ENCODE results near the gene PDGFC. TPM values are rescaled to one million over a fixed set of nuclear protein-coding genes. Genes with fewer than 3 reads are reported as not detected.
"Not testable (repeated sequence)": the region's sequence is repeated elsewhere in the genome, so short reads cannot be mapped to it uniquely, and the experiment has no call there.

The PDGFC gene
- total RNA-seq, 2 experiments from 2014 or later, result not detected

GRCh38 chr4:156892805-156893204 is 78.8 kb downstream of the PDGFC start:
- Mint-ChIP-seq H3K27me3 (no peaks in the 10 kb centered on the region), H3K27ac (no peak overlapping the region), H3K9me3 (ENCODE audit: low read depth) (no peaks in the 10 kb centered on the region), H3K4me1 (no peaks in the 10 kb centered on the region), H3K4me3 (no peak overlapping the region), H3K36me3 (no peaks in the 10 kb centered on the region)
- ATAC-seq (no peak), DNase-seq (no peak)
- CTCF ChIA-PET, result no interaction called here

GRCh38 chr4:156889616-156890594 is 81.7 kb downstream of the PDGFC start:
- no peak for DNase-seq
- no peaks in the 10 kb centered on the region for H3K27me3 Mint-ChIP-seq
- H3K4me3 Mint-ChIP-seq, result no peak overlapping the region
- no peaks in the 10 kb centered on the region for H3K36me3 Mint-ChIP-seq
- peaks cover 3% of the 10 kb centered on the region for H3K9me3 Mint-ChIP-seq (ENCODE audit: low read depth)
- H3K4me1 Mint-ChIP-seq, result no peaks in the 10 kb centered on the region
- no peak for ATAC-seq
- H3K27ac Mint-ChIP-seq, result no peak overlapping the region
- CTCF ChIA-PET, result no interaction called here

GRCh38 chr4:156888762-156889161 is 82.8 kb downstream of the PDGFC start:
- Mint-ChIP-seq H3K36me3 (no peaks in the 10 kb centered on the region), H3K27me3 (no peaks in the 10 kb centered on the region), H3K27ac (no peak overlapping the region), H3K4me1 (no peaks in the 10 kb centered on the region), H3K4me3 (no peak overlapping the region), H3K9me3 (ENCODE audit: low read depth) (peaks cover 3% of the 10 kb centered on the region)
- ATAC-seq, result no peak
- DNase-seq, result no peak
- CTCF ChIA-PET, result no interaction called here

GRCh38 chr4:156886481-156886880 is 85.1 kb downstream of the PDGFC start:
- peaks cover 5% of the 10 kb centered on the region for H3K9me3 Mint-ChIP-seq (ENCODE audit: low read depth)
- H3K4me1 Mint-ChIP-seq, result no peaks in the 10 kb centered on the region
- no peak for ATAC-seq
- CTCF ChIA-PET, result no interaction called here
- H3K27me3 Mint-ChIP-seq, result no peaks in the 10 kb centered on the region
- no peak overlapping the region for H3K4me3 Mint-ChIP-seq
- no peak for DNase-seq
- no peak overlapping the region for H3K27ac Mint-ChIP-seq
- H3K36me3 Mint-ChIP-seq, result no peaks in the 10 kb centered on the region

- DNase-seq, result no peak
- Mint-ChIP-seq H3K36me3 (no peaks in the 10 kb centered on the region), H3K9me3 (ENCODE audit: low read depth) (peaks cover 5% of the 10 kb centered on the region), H3K27ac (no peak overlapping the region), H3K4me1 (no peaks in the 10 kb centered on the region), H3K27me3 (no peaks in the 10 kb centered on the region), H3K4me3 (no peak overlapping the region)
- CTCF ChIA-PET, result no interaction called here
- no peak for ATAC-seq
These were observed 86.2 kb downstream of the PDGFC start for GRCh38 chr4:156885374-156885773.

- Mint-ChIP-seq H3K4me1 (no peaks in the 10 kb centered on the region), H3K27me3 (no peaks in the 10 kb centered on the region), H3K36me3 (no peaks in the 10 kb centered on the region), H3K9me3 (ENCODE audit: low read depth) (peaks cover 5% of the 10 kb centered on the region), H3K27ac (no peak overlapping the region), H3K4me3 (no peak overlapping the region)
- DNase-seq, result no peak
- no peak for ATAC-seq
- CTCF ChIA-PET, result no interaction called here
These were observed 87.4 kb downstream of the PDGFC start for GRCh38 chr4:156884183-156884582.

- Mint-ChIP-seq H3K9me3 (ENCODE audit: low read depth) (no peaks in the 10 kb centered on the region), H3K4me3 (no peak overlapping the region), H3K27ac (no peak overlapping the region), H3K36me3 (no peaks in the 10 kb centered on the region), H3K27me3 (no peaks in the 10 kb centered on the region), H3K4me1 (no peaks in the 10 kb centered on the region)
- ATAC-seq, result no peak
- DNase-seq, result no peak
- CTCF ChIA-PET, result no interaction called here
These were observed 95.9 kb downstream of the PDGFC start for GRCh38 chr4:156875704-156876103.

- DNase-seq (no peak), ATAC-seq (no peak)
- H3K27me3 Mint-ChIP-seq, result no peaks in the 10 kb centered on the region
- H3K36me3 Mint-ChIP-seq, result no peaks in the 10 kb centered on the region
- CTCF ChIA-PET, result no interaction called here
- no peak overlapping the region for H3K4me3 Mint-ChIP-seq
- no peaks in the 10 kb centered on the region for H3K4me1 Mint-ChIP-seq
- H3K9me3 Mint-ChIP-seq (ENCODE audit: low read depth), result no peaks in the 10 kb centered on the region
- no peak overlapping the region for H3K27ac Mint-ChIP-seq
These were observed 96.5 kb downstream of the PDGFC start for GRCh38 chr4:156875055-156875454.

GRCh38 chr4:156873799-156874198 is 97.8 kb downstream of the PDGFC start:
- ATAC-seq (no peak), DNase-seq (no peak)
- Mint-ChIP-seq H3K27ac (no peak overlapping the region), H3K9me3 (ENCODE audit: low read depth) (no peaks in the 10 kb centered on the region), H3K27me3 (no peaks in the 10 kb centered on the region), H3K4me1 (no peaks in the 10 kb centered on the region), H3K4me3 (no peak overlapping the region), H3K36me3 (no peaks in the 10 kb centered on the region)
- CTCF ChIA-PET, result no interaction called here

- CTCF ChIA-PET, result no interaction called here
- Mint-ChIP-seq H3K27ac (no peak overlapping the region), H3K4me1 (no peaks in the 10 kb centered on the region), H3K4me3 (no peak overlapping the region), H3K36me3 (no peaks in the 10 kb centered on the region), H3K9me3 (ENCODE audit: low read depth) (peaks cover 2% of the 10 kb centered on the region), H3K27me3 (no peaks in the 10 kb centered on the region)
- ATAC-seq (no peak), DNase-seq (no peak)
These were observed 100.7 kb downstream of the PDGFC start for GRCh38 chr4:156870861-156871260.

GRCh38 chr4:156870131-156870530 is 101.5 kb downstream of the PDGFC start:
- H3K9me3 Mint-ChIP-seq (ENCODE audit: low read depth), result peaks cover 2% of the 10 kb centered on the region
- H3K27ac Mint-ChIP-seq, result no peak overlapping the region
- no peaks in the 10 kb centered on the region for H3K36me3 Mint-ChIP-seq
- DNase-seq (no peak), ATAC-seq (no peak)
- CTCF ChIA-PET, result no interaction called here
- no peaks in the 10 kb centered on the region for H3K27me3 Mint-ChIP-seq
- H3K4me1 Mint-ChIP-seq, result no peaks in the 10 kb centered on the region
- H3K4me3 Mint-ChIP-seq, result no peak overlapping the region

- ATAC-seq; H3K4me1 Mint-ChIP-seq; H3K27me3 Mint-ChIP-seq; H3K27ac Mint-ChIP-seq; H3K4me3 Mint-ChIP-seq; H3K36me3 Mint-ChIP-seq; CTCF ChIA-PET; H3K9me3 Mint-ChIP-seq (ENCODE audit: low read depth); DNase-seq: not testable (repeated sequence)
These were observed 105.5 kb downstream of the PDGFC start for GRCh38 chr4:156866088-156866487.

GRCh38 chr4:156865451-156865850 is 106.1 kb downstream of the PDGFC start:
- Mint-ChIP-seq H3K27me3 (no peaks in the 10 kb centered on the region), H3K4me3 (no peak overlapping the region), H3K4me1 (no peaks in the 10 kb centered on the region), H3K27ac (no peak overlapping the region), H3K9me3 (ENCODE audit: low read depth) (peaks cover 2% of the 10 kb centered on the region), H3K36me3 (no peaks in the 10 kb centered on the region)
- ATAC-seq, result no peak
- CTCF ChIA-PET, result no interaction called here
- DNase-seq, result no peak

GRCh38 chr4:156858071-156858470 is 113.5 kb downstream of the PDGFC start:
- Mint-ChIP-seq H3K36me3 (no peaks in the 10 kb centered on the region), H3K27me3 (no peaks in the 10 kb centered on the region), H3K4me1 (no peaks in the 10 kb centered on the region), H3K9me3 (ENCODE audit: low read depth) (peaks cover 3% of the 10 kb centered on the region), H3K4me3 (no peak overlapping the region), H3K27ac (no peak overlapping the region)
- ATAC-seq (no peak), DNase-seq (no peak)
- CTCF ChIA-PET, result no interaction called here
